GM21825 (cell line): ENCODE measurements around the gene EFHD2.
"Not testable (repeated sequence)": the region's sequence is repeated elsewhere in the genome, so short reads cannot be mapped to it uniquely, and the experiment has no call there.

Experiments
- ATAC-seq: cut with Tn5 transposase; IDR thresholded peaks from one replicate; pipeline ENCODE4 v1.9.1; 2021; ENCODE audit warnings: mild to moderate bottlenecking, moderate library complexity; ENCODE audit not compliant: unreplicated experiment

Gene EFHD2

DNA sequence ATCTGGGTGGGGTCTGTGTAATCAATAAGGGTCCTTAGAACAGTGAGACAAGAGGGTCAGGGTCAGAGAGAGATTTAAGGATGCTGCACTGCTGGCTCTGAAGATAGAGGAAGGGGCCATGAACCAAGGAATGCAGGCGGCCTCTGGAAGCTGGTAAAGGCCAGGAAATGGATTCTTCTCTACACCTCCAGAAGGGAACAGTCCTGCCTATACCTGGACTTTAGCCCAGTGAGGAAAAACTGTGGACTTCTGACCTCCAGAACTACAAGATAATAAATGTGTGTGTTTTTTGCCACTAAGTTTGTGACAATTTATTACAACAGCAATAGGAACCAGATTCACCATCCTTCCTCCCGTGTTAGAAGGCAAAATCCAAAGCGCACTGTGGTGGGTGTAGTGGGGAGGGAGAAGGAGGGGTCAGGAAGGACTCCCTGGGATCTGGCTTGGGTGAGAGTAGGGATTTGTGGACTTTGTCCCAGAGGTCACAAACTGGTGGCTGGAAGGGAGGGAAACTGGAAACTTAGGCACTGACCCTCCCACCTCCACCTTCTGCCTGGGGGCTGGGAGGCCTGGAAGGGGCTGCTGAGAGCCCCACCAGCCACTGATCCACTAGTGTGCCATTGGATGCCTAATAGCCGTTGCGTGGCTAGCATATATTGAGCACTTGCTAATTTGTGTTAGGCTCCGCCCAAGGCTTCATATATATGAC, 41.5 kb downstream of the EFHD2 start:
- no peak for ATAC-seq

DNA sequence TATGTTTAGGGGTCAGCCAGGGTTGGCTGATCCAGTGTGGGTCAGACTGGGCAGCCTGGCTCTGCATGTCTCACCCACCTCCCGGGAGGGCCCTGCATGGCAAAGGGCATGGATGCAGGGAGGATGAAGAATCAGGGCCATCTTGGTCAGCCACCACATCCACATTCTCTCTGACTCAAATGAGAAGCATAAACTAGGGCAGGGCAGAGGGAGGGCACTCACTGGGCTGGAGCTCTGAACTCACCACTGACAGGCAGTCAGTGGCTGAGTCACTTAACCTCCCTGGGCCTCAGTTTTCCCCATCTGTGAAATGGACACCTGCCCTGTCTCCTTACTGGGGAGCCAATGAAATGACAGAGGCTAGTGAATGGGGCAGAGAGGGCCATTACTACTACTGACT, 42.5 kb downstream of the EFHD2 start:
- no peak for ATAC-seq

DNA sequence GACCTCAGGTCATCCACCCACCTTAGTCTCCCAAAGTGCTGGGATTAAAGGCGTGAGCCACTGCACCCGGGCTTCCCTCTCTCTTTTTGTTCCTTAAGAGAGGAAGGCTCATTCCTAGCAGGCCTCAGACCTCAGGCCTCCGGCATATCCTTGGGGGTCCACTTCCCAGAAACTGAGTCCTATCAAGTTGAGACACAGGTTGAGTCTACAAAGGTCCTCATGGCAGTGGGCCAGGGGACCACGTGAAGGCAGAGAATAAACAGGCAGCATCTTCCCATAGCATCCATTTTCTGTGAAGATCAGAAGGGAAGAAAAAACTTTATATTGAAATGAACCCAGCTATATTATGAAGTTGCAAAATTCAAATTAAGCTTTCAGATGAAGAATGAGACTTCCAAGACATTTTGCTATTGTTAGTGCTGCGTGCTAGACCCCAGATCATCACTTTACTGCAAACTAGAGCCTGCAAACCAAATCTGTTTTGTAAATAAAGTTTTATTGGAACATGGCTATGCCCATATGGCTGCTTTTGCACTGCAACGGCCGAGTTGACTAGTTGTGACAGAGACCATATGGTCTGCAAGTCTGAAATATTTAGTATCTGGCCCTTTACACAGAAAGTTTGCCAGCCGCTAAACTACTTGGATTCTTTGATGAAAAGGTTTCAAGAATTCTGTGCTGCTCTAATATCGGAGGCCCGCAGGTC, 43.3 kb downstream of the EFHD2 start:
- ATAC-seq: no peak

DNA sequence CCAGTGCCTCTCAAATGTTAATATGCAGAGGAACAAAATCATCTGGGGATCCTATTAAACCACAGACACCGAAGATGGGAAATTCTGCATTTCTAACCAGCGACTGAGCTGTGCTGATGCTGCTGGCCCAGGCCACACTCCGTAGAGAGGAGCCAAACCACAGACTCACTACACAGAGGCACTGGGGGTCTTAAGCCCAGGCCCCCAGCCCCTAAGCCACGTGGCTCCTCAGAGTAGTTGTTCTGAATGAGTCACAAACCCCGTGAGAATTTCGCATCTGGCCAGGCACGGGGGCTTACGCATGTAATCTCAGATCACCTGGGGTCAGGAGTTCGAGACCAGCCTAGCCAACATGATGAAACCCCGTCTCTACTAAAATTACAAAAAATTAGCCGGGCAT, 44.0 kb downstream of the EFHD2 start:
- no peak for ATAC-seq

DNA sequence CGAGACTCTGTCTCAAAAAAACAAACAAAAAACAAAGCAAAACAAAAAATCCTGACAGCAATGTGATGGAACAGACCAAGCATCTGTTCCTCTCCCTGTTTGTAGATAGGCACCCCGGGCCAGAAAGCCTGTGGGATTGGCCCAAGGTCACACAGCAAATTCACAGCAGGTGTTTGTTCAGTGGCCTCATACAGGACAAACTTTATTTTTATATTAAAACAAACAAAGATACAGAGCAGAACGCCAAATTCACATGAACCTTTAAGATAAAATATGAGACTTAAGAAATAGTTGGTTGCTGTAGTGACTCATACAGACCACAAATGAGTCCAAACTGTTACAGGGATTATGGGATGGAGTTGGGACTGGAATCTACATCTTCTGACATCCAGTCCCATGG, 44.6 kb downstream of the EFHD2 start:
- ATAC-seq: no peak

DNA sequence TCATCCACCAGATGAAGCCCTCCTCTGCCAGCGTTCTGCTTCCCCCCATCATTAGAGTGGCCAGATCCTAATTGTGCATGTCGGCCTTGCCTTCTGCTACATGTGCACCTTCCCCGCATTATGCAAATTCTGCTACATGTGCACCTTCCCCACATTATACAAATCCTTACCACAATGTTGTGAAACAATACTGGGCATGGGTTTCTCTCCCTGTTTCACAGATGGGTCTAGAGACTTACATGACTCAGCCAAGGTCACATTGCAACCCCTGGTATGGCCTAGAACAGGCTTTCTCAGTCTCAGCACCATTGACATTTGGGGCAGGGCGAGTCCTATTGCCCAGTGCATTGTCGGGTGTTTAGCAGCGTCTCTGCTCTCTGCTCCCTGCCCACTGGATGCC, 45.8 kb downstream of the EFHD2 start:
- no peak for ATAC-seq

DNA sequence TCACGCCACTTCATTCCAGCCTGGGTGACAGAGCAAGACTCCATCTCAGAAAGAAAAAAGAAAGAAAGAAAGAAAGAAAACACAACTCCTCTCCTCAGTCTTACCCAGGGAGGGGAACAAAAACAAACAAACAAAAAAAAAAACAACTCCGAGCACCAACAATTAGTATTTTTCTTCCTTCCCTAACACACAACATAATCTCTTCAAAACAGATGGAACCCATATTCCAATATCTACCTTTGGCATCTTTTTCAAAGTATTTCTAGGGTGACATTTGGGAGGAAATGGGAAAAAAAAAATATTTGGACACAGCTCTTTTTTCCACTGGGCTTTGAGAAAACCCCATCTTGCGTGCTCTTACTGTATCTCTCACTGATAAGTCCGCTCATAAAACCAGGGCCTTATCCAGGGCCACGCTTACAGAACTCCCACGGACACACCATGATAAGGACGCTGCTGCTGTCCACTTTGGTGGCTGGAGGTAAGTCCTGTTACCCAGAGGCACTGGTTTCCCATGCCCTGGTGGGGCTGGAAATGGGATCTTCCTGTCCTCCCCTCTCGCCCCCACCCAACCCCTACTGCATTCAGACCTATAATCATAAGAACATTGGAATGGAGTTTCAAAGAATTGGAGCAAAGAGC, 46.7 kb downstream of the EFHD2 start, which contains the start of gene CELA2A:
CELA2A (plus strand) TSS at position 420 of the 642 bp plus-strand sequence; CDS start at position 442, 22 bp downstream.
- ATAC-seq: no peak

DNA sequence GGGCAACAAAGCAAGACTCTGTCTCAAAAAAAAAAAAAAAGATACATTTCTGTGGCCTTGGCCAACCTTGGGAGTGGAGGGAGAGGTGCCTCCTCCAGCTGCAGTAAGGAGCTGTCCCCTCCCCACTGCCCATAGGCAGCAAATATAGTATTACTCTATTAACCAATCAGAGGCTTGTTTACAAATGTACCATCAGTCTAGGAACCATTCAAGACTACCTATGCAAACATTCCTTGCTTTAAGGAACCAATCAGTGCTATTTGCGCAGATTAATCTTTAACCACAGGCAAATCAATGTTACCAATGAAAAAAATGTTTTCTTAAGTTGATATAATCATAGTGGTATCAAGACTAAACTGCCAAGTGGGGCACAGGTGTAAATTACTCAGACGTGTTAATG, 47.9 kb downstream of the EFHD2 start:
- ATAC-seq: no peak

DNA sequence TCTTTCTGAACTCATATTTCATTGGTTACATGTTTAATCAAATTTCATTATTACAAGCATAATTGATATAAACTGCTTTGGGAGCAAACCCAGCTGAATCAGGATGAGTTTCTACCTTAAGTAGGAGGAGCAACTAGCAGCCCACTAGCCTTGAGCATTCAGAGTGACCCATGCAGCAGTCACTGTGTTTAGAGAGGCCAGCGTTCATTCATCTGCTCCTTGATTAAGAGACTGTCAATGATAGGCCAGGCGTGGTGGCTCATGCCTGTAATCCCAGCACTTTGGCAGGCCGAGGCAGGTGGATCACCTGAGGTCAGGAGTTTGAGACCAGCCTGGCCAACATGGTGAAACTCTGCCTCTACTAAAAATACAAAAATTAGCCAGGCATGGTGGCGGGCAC, 48.7 kb downstream of the EFHD2 start:
- ATAC-seq: not testable (repeated sequence)

DNA sequence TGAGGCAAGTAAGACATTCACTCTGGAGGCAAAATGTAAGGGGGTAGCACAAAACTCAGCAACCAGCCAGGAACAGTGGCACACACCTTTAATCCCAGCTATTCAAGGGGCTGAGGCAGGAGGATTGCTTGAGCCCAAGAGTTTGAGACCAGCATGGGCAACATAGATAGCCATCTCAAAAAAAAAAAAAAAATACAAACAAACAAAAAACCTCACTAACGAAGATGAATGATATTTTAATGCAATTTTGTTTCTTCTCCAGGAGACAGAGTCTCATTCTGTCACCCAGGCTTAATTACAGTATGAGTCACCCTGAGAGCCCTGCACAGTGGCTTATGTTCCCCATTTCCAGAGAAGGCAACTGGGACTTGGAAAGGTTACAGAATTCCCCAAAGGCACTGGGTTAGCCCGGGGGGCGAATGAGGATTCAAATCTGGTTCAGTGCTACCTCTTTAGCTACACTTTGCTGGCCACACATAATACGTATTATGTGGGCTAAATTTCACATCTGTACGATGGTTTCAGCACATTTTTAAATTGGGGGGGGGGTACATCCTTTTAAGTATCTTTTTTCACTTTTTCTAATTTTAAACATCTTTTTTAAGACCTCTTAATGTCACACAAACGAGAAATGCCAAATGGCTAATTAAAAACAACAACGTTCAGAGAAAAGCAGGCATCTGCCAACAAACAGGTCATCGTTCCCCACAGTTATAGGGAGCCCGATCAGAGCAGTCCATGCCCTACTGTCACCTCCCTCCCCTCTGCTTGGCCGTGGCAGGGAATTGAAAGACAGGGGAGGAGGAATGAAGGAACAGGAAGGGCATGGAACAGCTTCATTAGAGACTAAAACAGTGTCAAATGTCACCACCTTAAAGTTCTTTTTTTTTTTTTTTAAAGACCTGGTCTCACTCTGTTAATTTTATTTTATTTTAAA, 50.4 kb downstream of the EFHD2 start:
- ATAC-seq: no peak

DNA sequence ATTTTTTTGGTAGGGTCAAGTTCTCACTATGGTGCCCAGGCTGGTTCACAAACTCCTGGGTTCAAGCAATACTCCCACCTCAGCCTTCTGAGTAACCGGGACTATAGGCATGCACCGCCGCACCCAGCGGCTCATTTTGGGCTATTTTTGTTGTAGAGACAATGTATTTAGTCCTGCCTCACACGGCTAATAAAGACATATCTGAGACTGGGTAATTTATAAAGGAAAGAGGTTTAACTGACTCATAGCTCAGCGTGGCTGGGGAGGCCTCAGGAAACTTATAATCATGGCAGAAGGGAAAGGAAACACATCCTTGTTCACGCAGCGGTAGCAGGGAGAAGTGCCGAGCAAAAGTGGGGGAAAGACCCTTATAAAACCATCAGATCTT, 51.0 kb downstream of the EFHD2 start:
- no peak for ATAC-seq

DNA sequence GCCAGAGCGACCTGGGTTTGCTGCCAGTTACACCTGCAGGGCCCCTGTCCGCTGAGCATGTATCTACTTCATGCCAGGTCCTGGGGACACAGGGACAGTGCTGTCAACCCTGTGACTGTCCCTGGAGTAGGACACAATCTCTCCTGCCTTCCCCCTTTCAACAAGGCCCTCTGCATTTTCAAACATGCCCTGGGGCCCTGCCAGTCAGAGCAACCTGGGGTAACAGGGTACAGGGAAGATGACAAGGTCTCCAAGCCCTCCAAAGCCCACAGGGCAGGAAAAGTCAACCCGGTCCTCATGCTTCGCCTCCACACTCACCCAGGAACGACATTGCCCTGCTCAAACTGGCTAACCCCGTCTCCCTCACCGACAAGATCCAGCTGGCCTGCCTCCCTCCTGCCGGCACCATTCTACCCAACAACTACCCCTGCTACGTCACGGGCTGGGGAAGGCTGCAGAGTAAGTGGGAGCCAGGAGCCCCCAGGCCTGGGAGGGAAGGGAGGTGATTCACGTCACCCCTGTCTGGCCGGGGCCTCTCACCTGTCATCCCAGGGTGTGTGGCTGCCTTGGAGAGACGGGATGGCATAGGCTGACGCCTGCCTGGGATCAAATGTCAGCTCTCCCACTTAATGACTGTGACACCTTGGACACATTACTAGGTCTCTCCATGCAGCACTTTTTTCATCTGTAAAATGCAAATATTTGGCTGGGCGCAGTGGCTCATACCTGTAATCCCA, 53.5 kb downstream of the EFHD2 start:
- not testable (repeated sequence) for ATAC-seq

DNA sequence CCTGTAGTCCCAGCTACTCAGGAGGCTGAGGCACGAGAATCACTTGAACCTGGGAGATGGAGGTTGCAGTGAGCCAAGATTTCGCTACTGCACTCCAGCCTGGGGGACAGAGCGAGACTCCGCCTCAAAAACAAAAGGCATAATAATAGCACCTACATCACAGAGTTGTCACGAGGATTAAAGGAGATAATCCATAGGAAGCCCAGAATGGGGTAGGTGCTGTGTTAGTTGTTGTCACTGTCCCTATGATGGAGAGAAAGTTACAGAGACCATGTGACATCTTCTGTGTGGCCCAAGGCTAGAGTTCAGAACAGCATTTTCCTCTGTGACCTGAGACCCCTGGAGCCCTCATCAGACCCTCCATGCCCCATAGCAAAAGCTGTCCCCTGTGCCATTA, 54.2 kb downstream of the EFHD2 start:
- not testable (repeated sequence) for ATAC-seq

DNA sequence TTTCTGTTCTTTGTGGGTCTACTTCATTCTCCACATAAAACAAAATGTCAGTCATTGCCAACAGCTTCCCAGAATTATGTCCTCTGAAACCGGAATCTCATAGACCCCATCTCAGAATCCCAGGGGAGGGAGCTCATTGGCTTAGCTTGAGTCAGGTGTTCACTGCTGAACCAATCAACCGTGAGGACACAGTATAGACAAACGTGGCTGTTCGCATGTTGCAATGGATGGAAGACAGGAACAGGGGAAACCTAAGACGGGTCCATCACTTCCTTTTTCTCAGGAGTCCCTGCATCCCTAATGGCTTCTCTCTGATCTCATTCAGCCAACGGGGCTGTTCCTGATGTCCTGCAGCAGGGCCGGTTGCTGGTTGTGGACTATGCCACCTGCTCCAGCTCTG, 56.0 kb downstream of the EFHD2 start:
- ATAC-seq: no peak

DNA sequence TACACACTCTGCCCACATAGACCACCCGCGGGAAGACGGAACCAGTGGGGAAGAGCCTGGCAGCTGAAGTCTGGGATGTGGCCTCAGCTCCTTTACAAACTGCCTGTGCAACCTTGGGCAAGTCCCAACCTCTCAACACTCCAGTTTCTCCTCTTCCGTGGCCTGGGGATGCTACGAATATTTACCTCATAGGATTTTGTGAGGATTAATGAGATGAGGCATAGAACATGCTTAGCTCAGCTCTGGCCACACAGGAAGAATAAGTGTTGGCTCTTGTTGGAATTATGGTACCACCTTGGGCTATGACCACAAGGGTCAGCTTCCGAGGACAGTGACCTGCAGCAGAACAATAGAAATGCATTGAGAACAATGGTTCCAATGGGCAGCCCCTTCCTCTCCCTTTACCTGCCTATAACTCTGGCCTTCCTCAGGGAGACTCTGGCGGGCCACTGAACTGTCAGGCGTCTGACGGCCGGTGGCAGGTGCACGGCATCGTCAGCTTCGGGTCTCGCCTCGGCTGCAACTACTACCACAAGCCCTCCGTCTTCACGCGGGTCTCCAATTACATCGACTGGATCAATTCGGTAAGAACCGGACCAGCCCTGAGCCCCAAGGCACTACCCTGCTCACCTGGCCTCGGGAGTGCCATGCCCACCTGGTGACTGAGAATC, 57.4 kb downstream of the EFHD2 start:
- not testable (repeated sequence) for ATAC-seq

DNA sequence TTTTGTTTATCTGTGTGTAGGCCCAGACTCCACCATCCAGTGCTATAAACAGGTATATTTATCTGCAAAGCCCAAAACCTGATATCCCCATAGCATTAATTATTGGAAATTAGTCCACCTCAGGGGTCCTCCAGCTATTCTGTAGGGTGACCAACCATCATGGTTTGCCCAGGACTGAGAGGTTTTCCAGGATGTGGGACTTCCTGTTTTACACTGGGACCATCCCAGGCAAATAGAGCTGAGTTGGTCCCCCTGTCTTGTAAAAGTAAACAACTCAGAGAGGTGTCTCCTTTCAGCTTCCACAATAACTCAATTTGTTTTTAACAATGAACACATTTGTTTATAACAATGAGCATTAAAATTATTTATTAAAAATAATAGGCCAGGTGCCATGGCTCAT, 58.5 kb downstream of the EFHD2 start:
- ATAC-seq: no peak

DNA sequence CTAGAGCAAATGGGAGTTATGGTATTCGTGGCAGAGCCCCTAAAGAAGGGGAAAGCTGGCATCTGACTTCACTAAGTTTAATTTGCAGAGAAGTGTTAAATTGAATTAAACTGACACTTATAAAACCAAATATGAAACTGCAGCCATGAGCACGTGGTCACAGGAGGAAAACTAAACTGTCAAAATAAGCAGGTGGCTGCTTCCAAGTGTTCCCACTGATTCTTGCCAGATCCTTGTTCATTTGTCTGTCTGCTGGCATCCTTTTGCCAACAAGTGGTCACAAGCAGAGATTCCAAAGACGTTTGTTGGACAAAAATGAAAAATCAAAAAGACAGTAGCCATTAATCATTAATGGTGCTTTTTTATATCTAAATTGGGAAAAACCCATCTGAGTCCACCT, 59.7 kb downstream of the EFHD2 start:
- ATAC-seq: no peak

DNA sequence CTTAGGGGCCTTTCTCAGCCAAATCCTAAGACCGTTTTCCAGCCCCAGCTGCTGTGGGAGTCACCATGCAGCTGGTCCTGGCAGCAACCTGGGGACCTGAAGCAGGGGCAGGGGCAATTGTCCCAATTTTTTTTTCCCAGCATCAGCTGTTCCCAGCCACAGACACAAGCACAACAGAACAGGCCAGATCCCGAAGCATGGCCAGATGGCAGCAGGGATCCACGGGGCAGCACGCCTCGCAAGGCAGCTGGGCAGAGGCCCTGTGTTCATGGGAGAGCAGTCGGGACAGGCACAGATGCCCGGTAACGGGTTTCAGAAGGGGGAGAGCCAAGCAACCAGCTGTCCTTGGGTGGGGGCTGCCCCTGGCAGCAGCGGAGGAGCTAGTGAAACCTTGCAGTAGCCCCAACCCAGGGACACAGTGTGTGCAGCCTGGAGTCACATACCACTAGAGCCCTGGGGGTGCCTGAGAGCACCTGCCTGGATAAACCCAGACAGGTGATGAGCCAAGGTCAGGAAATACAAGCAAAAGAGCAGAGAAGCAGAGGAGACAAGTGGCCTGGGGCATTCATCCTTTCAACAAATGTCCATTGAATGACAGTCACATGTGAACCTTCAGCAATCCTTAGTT, 60.2 kb downstream of the EFHD2 start:
- not testable (repeated sequence) for ATAC-seq

DNA sequence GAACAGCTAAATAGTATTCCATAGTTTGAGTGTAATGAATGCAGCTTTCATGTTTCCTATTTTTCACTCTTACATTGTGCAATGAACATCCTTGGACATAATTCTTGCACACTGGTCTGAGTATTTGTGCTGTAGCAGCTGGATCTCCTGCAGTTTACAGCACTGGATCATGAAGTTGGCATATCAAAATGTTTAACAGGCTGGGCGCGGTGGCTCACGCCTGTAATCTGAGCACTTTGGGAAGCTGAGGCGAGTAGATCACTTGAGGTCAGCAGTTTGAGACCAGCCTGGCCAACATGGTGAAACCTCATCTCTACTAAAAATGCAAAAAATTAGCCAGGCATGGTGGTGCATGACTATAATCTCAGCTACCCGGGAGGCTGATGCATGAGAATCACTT, 61.4 kb downstream of the EFHD2 start:
- ATAC-seq: not testable (repeated sequence)
